Spleen (tissue), 7 donors: ENCODE measurements around the gene SPINDOC.

Experiments
- CTCF ChIP-seq, 11 experiments: fragments of 200-600 bp in 7 of 11; fragments of 450-650 bp in 4 of 11; sonication (generic) in 4 of 11; IDR thresholded peaks in 8 of 11; conservative IDR thresholded peaks in 3 of 11; 1 replicate in 7 of 11; 2 replicates in 4 of 11; pipeline versions ENCODE4 v1.4.0 to v1.8.0; 2016 to 2021; ENCODE audit warnings: antibody characterized with exemption in 11 of 11, inconsistent platforms in 4 of 11, mild to moderate bottlenecking in 1 of 11
- POLR2AphosphoS5 ChIP-seq, 3 donors: sonication (generic); formaldehyde crosslinking; IDR thresholded peaks; one replicate each; pipeline ENCODE4 v1.5.1; 2017; ENCODE audit warnings: antibody characterized with exemption in 3 of 3
- donor health status: DM: no; HTN: no; CAD: no; lungs with moderate emphysema.
- donor health status: DM: no; HTN: no; CAD: no.
- donor health status: DM: no; HTN: no; CAD: no.

GRCh38 chr11:63841554-63841953 lies 28.3 kb downstream of the SPINDOC start:
- TF ChIP-seq CTCF (IDR thresholded peaks at IDR 0.05 in 8 of 11, conservative IDR thresholded peaks at IDR 0.05 in 3 of 11) (no peak), POLR2AphosphoS5 (IDR thresholded peaks at IDR 0.05) (no peak)
